Adipose tissue (tissue), 3 donors: ENCODE measurements around the gene SURF1. TPM values are rescaled to one million over a fixed set of nuclear protein-coding genes. Genes with fewer than 3 reads are reported as not detected.
"Not testable (repeated sequence)": the region's sequence is repeated elsewhere in the genome, so short reads cannot be mapped to it uniquely, and the experiment has no call there.

Source experiments
- H3K27ac ChIP-seq: one replicate; pipeline ENCODE4 v1.5.1; 2013; ENCODE audit warnings: low read depth, low read length
- WGBS, 3 donors: extraction: QIAGEN DNeasy Blood & Tissue Kit; methylation state at CpG; one replicate each; pipeline ENCODE4 v1.1.7; 2013; 5-methylcytosine and 5-hydroxymethylcytosine counted together
- polyA plus RNA-seq, 3 donors: library from polyadenylated mRNA; stranded (reverse); fragments of 200-250 nt; gene quantifications; one replicate each; pipeline ENCODE4 v1.2.3, GENCODE V29; 2013
- donor health status: healthy with polysubstance abuse.
- donor health status: Bipolar disorder and iron deficiency.
- donor health status: healthy.

SURF1 gene
- polyA plus RNA-seq, 3 donors, result 63.5 to 95.3 (median 75.0) TPM

- WGBS, 3 donors, result 85 to 89% (median 89%) methylated on average over 8 to 10 of the region's 10 CpGs
- H3K27ac ChIP-seq, result no peak overlapping the region
These were observed 22.7 kb downstream of the SURF1 start for GRCh38 chr9:133333566-133333965.

GRCh38 chr9:133333011-133333410 lies 23.3 kb downstream of the SURF1 start:
- 88 to 94% (median 89%) methylated on average over 11 of the region's 11 CpGs for WGBS, 3 donors
- no peak overlapping the region for H3K27ac ChIP-seq

- WGBS, 3 donors, result 88 to 94% (median 90%) methylated on average over 20 of the region's 20 CpGs
- H3K27ac ChIP-seq, result no peak overlapping the region
These were observed 23.9 kb downstream of the SURF1 start for GRCh38 chr9:133332381-133332730.

DNA sequence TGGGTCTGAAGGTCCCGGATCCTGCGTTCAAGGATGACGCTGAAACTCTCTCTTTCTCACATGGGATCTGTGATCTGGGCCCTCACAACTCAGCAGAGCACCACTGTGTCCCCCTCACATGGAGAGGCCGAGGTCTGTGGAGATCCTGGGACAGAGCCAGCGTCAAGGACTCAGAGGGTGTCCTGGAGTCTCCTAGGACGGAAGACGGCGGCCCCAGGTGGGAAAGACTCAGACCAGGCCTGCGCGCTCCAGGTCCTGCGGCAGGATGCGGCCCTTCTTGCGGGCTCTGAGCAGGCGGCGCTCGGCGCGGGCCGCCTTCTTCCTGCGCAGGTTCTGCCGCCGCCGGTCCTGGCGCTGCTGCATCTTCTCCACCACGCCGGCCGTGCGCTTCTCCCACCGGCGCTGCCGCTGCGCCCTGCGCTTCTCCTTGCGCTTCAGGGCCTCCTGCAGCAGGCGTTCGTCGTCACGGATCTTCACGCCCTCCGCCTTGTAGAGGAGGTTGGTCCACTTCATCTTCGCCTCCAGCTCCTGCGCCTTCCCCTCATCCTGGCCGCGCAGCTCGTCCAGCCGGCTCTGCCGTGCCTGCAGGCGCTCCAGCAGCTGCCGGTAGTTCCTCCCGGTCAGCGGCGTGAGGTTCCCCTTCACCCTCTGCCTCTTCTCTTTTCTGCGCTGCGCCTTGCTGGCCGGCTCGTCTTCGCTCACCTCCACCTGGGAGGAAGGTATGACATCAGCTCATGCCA lies 24.5 kb downstream of the SURF1 start:
- H3K27ac ChIP-seq, result no peak overlapping the region
- 95 to 97% (median 96%) methylated on average over 56 to 57 of the region's 57 CpGs for WGBS, 3 donors

GRCh38 chr9:133331221-133331620 lies 25.1 kb downstream of the SURF1 start:
- no peak overlapping the region for H3K27ac ChIP-seq
- WGBS, 3 donors, result 81 to 88% (median 84%) methylated on average over 19 of the region's 19 CpGs

DNA sequence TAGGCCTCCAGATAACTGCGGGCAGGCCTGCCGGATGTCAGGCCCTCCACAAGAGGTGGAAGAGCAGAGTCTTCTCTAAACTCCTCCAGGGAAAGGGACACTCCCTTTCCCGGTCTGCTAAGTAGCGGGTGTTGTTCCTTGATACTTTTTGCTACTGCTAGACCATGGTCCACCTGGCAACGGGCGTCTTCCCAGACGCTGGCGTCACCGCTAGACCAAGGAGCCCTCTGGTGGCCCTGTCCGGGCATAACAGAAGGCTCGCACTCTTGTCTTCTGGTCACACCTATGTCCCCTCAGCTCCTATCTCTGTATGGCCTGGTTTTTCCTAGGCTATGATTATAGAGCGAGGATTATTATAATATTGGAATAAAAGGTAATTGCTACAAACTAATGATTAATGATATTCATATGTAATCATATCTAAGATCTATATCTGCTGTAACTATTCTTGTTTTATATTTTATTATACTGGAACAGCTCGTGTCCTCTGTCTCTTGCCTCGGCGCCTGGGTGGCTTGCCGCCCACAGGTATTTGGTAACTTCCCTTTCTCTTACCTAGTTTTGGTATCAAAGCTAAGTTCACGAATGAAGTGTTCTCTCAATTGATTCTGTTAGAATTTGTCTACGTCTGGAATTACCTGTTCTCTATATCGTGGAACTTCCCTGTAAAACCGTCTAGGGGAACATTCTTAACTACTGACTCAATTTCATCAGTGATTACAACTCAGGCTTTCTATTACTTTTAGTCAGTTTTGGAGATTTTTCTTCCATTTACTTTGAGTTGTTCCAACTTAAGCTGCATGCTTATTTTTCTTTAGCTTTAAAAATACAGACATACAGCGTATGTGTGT lies 26.8 kb downstream of the SURF1 start:
- WGBS, 3 donors, result 53 to 57% (median 55%) methylated on average over 21 of the region's 21 CpGs
- not testable (repeated sequence) for H3K27ac ChIP-seq

- 88 to 92% (median 91%) methylated on average over 10 of the region's 10 CpGs for WGBS, 3 donors
- no peak overlapping the region for H3K27ac ChIP-seq
These were observed 28.3 kb downstream of the SURF1 start for GRCh38 chr9:133327834-133328484.

GRCh38 chr9:133327021-133327420 lies 29.3 kb downstream of the SURF1 start:
- not testable (repeated sequence) for H3K27ac ChIP-seq
- 89 to 92% (median 91%) methylated on average over 6 of the region's 6 CpGs for WGBS, 3 donors

GRCh38 chr9:133323991-133324703 lies 32.1 kb downstream of the SURF1 start:
- WGBS, 3 donors, result 84 to 88% (median 86%) methylated on average over 13 of the region's 13 CpGs
- no peak overlapping the region for H3K27ac ChIP-seq

DNA sequence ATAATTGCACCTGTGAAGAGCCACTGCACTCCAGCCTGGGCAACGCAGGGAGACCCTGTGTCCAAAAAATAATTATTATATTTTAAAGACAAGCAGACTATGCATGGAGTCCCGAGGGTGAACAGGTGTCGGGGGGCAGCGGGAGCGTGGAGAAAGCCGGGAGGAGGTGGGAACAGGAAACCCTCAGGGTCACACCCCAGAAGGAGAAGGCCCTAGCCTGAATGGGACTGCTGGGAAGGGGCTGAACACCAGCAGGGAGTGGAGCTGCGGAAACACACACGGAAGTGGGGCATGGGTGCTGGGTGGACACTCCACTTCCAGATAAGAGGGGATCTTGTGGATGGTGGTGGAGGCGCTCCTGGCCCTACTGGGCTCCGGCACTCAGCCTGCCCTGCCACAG lies 33.1 kb downstream of the SURF1 start:
- WGBS, 3 donors, result 81 to 86% (median 85%) methylated on average over 10 of the region's 10 CpGs
- H3K27ac ChIP-seq, result no peak overlapping the region

- 70 to 73% (median 72%) methylated on average over 14 of the region's 14 CpGs for WGBS, 3 donors
- no peak overlapping the region for H3K27ac ChIP-seq
These were observed 33.6 kb downstream of the SURF1 start for GRCh38 chr9:133322701-133323100.

- H3K27ac ChIP-seq, result no peak overlapping the region
- 72 to 78% (median 77%) methylated on average over 13 of the region's 13 CpGs for WGBS, 3 donors
These were observed 34.8 kb downstream of the SURF1 start for GRCh38 chr9:133321411-133321935.

GRCh38 chr9:133320421-133320881 lies 35.8 kb downstream of the SURF1 start:
- H3K27ac ChIP-seq, result no peak overlapping the region
- WGBS, 3 donors, result 78 to 79% (median 79%) methylated on average over 13 of the region's 13 CpGs

GRCh38 chr9:133317551-133317950 lies 38.7 kb downstream of the SURF1 start:
- not testable (repeated sequence) for H3K27ac ChIP-seq
- 58 to 83% (median 78%) methylated on average over 12 to 13 of the region's 13 CpGs for WGBS, 3 donors

- WGBS, 3 donors, result 78 to 89% (median 80%) methylated on average over 2 of the region's 2 CpGs
- no peak overlapping the region for H3K27ac ChIP-seq
These were observed 40.3 kb downstream of the SURF1 start for GRCh38 chr9:133315997-133316396.

GRCh38 chr9:133309608-133310007 lies 46.7 kb downstream of the SURF1 start:
- 82 to 86% (median 86%) methylated on average over 6 of the region's 6 CpGs for WGBS, 3 donors

DNA sequence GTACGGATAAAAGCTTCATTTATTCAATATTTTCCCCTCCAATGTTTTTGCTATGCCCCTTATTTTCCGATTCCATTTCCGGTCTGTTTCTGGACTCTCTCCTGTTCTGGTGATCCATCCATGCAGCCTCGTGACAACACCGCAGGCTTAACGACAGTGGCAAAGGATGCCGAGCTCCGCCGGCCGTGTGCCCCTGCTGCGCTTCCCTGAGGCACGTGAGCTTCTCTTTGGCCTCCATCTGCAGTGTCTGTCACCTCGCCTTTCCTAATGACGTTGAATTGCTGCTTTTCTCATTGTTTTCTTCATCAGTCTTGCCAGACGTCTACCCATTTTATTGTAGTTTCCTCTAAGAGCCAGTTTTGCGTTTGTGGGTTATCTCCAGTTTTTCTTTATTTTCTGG lies 49.0 kb downstream of the SURF1 start:
- H3K27ac ChIP-seq, result no peak overlapping the region
- WGBS, 3 donors, result 66 to 70% (median 67%) methylated on average over 16 of the region's 16 CpGs

More at GRCh38 chr9:133309608-133310007, 46.7 kb downstream of the SURF1 start:
- H3K27ac ChIP-seq, result no peak overlapping the region
